Stimulated activated effector memory CD8-positive, alpha-beta T cell treated with anti-CD3 and anti-CD28 coated beads, Interleukin-12 subunit alpha, Interleukin-12 subunit beta, amount 100 ng/mL, for 72 hours (primary cell): ENCODE results near the gene NUP62.

Experiments used
- ATAC-seq: fragments of 150-1000 bp; cut with Tn5 transposase; 2 replicates; pipeline ENCODE4 v1.10.0; 2021
- DNase-seq, 2 donors: peaks; one replicate each; pipeline ENCODE4 v3.0.0; 2021 to 2022; ENCODE audit warnings: low spot score in 2 of 2
- H3K27ac Mint-ChIP-seq: one replicate; pipeline ENCODE4 v1.8.0; 2022; ENCODE audit warnings: mild to moderate bottlenecking, mixed read lengths
- H3K36me3 Mint-ChIP-seq: one replicate; pipeline ENCODE4 v1.8.0; 2022; ENCODE audit warnings: mild to moderate bottlenecking, mixed read lengths
- H3K4me1 Mint-ChIP-seq: one replicate; pipeline ENCODE4 v1.8.0; 2022; ENCODE audit warnings: mixed read lengths
- H3K4me3 Mint-ChIP-seq: one replicate; pipeline ENCODE4 v1.8.0; 2022; ENCODE audit warnings: mild to moderate bottlenecking, mixed read lengths
- H3K9me3 Mint-ChIP-seq: one replicate; pipeline ENCODE4 v1.8.0; 2022; ENCODE audit warnings: mixed read lengths

Gene NUP62

DNA sequence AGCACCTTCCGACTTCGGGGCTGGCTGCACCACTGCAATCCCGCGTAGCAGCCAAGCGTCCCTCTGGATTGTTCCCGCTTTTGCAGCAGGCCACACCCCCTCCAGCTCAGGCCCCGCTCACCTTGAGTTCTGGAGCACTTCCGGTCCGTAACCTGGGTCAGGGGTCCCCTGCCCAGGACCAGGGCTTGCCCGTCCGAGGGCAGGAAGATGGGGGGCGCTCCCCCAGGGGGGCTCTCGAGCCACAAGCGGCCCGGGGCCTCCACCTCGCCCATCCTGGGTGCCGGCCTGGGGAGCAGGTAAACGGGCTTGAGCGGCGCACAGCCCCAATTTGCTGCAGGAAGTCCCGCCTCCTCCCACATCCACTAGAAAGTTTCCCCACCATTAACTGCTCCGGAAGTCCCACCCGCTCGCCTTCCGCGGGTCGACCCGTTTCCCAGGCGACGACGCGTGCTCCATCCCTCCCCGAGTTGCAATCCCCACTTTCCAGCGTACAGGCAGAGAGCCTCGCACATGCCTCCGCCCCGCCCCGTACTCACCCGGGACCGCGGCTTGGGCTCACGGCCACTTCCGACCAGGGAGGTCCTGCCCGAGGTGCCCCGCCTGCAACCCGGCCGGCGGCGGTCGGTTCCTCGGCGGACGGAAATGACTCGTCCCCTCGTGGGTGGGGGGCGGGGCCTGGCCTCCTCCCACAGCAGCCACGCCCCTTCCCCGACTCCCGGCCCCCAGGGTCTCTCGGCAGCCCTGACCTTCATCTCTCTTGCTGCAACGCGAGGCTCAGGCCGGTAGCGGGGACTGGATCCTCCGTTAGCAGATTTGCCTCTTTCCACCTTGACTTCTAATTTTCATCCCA, 62.1 kb downstream of the NUP62 start, which contains the start of gene PNKP:
TSS of gene PNKP (minus strand) at position 644 of the 850 bp plus-strand sequence. CDS start at position 272, 372 bp downstream.
- Mint-ChIP-seq H3K27ac (no peak within 1 kb of the TSS), H3K36me3 (peaks cover 67% of the 10 kb centered on the region)
- peak; percentile 69 for ATAC-seq

DNA sequence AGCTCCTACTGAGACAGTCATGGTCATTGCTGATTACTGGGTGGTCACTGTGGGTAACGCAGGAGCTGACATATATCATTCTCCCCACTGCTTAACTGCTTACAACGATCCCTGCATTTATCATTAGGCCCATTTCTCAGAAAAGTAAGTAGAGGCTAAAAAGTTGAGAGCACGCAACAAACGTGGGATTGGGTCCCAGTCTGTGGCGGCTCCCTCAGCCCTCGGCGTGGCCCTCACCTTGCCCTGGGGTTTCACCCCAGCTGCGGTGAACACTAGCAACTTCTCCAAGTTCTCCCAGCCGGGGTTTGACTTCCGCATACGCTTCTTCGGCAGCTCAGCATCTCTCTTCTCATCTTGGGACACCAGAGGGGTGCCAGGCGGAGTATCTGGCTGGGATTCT, 64.4 kb downstream of the NUP62 start:
- Mint-ChIP-seq H3K4me3 (no peak overlapping the region), H3K27ac (peak overlapping the region; percentile 48), H3K9me3 (no peaks in the 10 kb centered on the region), H3K36me3 (peaks cover 83% of the 10 kb centered on the region), H3K4me1 (peaks cover 6% of the 10 kb centered on the region)
- DNase-seq (no peak), ATAC-seq (no peak)

More for the DNA sequence above, 62.1 kb downstream of the NUP62 start, which contains the start of gene PNKP:
- no peak within 1 kb of the TSS for H3K4me3 Mint-ChIP-seq
- no peaks in the 10 kb centered on the region for H3K9me3 Mint-ChIP-seq
- peaks cover 25% of the 10 kb centered on the region for H3K4me1 Mint-ChIP-seq
- DNase-seq = peak; percentile 90 to 96

DNA sequence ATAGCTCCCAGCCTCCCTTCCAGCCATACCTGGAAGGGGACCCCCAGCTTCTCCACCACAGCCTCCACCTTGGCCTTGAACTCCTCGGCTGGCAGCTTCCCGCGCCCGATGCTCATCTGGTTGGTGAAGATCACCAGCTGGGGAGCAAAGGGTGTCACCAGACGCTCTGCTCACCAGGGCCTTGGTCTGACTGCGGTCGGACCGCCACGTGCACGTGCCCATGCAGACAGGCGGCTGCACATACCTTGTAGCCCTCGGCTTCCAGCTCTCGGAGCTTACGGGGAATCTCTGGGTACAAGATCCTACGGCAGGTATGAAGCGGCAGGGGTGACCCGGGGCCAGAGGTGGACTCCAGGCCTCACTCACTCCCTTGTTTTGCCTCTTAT, 65.4 kb downstream of the NUP62 start:
- H3K27ac Mint-ChIP-seq = peak overlapping the region; percentile 67
- no peaks in the 10 kb centered on the region for H3K9me3 Mint-ChIP-seq
- no peak for DNase-seq
- no peak overlapping the region for H3K4me3 Mint-ChIP-seq
- H3K36me3 Mint-ChIP-seq = peaks cover 93% of the 10 kb centered on the region
- ATAC-seq = no peak
- H3K4me1 Mint-ChIP-seq = peaks cover 6% of the 10 kb centered on the region

DNA sequence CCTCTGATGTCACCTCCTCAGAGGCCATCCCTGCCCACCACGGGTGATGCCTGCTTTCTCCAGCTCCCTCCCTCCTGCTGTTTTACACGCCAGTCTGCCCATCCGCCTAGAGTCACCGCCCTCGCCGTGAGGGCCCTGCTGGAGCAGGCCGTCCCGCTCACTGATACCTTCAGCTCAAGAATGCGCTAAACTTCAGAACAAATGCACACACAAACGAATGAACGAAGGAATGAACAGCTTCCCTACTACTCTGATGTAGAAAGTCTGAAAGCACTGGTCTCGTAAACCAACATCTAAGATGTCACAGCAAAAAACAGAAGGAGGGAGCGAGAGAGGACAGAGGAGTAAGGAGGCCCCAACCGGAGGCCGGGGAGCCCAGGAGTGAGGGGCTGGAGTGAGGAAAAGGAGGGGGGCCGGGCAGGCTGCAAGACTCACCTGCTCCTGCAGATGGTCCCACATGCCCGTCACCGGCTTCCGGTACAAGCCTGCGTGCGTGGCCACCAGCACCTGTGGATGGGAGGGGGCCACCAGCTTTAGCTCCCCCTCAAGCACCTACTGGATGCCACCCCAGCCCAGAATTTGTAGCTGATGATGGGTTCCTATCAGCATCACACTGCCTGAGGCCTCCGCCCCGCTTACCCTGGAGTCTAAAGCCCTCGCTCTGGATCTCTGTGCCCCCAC, 65.9 kb downstream of the NUP62 start:
- peaks cover 97% of the 10 kb centered on the region for H3K36me3 Mint-ChIP-seq
- peaks cover 6% of the 10 kb centered on the region for H3K4me1 Mint-ChIP-seq
- ATAC-seq (no peak), DNase-seq (no peak)
- H3K27ac Mint-ChIP-seq = peak overlapping the region; percentile 67
- H3K9me3 Mint-ChIP-seq = no peaks in the 10 kb centered on the region
- no peak overlapping the region for H3K4me3 Mint-ChIP-seq

DNA sequence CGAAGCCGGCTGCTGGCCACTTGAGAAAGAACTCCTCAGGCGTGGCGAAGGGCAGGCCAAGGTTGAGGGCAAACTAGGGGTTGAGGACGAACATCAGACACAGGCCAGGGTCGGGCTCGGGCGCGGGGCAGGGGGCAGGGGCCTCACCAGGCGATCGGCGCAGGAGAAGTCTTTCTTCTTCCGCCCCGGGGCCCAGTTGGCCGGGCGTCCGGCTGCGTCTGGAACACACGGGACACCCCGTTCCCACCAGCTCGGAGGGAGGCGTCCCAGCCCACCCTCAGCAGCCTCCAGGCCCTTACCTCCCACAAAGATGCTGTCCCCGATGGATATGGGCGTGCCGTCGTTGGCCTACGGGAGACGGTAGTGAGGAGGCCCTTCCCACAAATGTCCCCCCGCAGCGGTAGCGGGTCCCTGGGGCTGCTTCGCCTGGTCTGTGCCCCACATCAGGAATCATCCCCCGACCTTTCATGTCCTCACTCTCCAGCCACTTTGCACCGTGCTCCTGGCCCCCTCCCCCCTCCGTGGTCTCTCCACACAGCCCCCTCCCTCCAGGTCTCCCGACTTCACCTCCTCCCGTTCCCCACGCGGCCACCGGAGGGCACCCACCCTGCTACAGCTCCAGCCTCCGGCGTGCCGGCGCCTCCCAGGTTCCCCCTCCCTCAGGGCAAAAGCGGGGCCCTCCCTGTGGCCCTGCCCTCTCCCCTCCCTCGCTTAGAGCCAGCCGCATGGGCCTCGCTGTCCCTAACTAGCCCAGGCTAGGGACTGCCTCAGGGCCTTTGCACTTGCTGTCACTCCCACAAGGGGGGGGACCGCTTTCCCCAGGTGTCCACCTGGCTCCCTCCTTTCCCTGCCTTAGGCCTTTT, 66.7 kb downstream of the NUP62 start:
- ATAC-seq (no peak), DNase-seq (no peak)

DNA sequence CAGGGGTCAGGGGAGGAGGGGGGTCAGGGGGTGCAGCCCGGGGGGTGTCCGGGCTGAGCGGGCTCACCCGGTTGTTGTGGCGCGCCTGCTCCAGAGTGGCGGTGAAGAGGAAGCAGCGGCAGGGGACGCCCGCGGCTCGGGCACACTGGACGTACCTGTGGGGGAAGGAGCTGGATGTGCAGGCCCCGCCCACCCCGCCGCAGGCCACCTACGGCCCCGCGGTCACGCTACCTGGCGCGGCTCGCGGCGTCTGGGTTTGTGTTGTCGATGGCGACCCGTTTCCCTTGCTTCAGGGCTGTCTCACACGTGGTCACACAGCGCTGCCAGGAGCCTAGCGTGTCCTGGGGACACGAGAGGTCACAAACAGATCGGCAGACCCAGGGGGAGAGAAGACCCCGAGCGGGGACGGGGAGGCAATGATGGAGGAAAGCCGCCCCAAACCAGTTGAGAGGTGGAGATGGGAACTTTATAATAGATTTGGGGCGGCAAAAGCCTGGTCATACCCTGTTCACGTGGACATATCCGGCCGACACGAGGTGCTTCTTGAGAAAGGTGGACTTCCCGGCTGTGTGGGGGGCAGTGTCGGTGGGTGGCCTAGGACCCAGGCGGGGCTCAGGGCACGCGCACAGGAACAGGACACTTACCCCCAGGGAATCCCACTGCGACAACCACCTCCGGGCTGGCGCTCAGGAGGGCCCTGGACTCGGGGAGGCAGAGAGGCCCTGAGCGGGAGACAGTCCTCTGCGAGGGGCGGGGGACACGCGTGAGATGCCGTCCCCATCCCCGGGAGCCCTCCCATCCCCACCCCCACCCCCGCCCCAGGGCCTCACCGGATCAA, 67.5 kb downstream of the NUP62 start:
- no peaks in the 10 kb centered on the region for H3K9me3 Mint-ChIP-seq
- no peak overlapping the region for H3K4me3 Mint-ChIP-seq
- DNase-seq (no peak), ATAC-seq (no peak)
- no peak overlapping the region for H3K27ac Mint-ChIP-seq
- peaks cover 97% of the 10 kb centered on the region for H3K36me3 Mint-ChIP-seq
- H3K4me1 Mint-ChIP-seq = peaks cover 6% of the 10 kb centered on the region

More for the DNA sequence above, 66.7 kb downstream of the NUP62 start:
- Mint-ChIP-seq H3K4me3 (no peak overlapping the region), H3K9me3 (no peaks in the 10 kb centered on the region), H3K36me3 (peaks cover 97% of the 10 kb centered on the region), H3K27ac (peak overlapping the region; percentile 67), H3K4me1 (peaks cover 6% of the 10 kb centered on the region)

- DNase-seq = no peak
- H3K36me3 Mint-ChIP-seq = peaks cover 97% of the 10 kb centered on the region
- H3K4me3 Mint-ChIP-seq = no peak overlapping the region
- H3K4me1 Mint-ChIP-seq = peaks cover 6% of the 10 kb centered on the region
- no peak for ATAC-seq
- H3K9me3 Mint-ChIP-seq = no peaks in the 10 kb centered on the region
- H3K27ac Mint-ChIP-seq = peak overlapping the region; percentile 63
These were observed 68.2 kb downstream of the NUP62 start for GRCh38 chr19:49861107-49861506.

- Mint-ChIP-seq H3K9me3 (no peaks in the 10 kb centered on the region), H3K27ac (peak overlapping the region; percentile 63), H3K36me3 (peaks cover 97% of the 10 kb centered on the region), H3K4me1 (peaks cover 8% of the 10 kb centered on the region), H3K4me3 (no peak overlapping the region)
- DNase-seq (no peak), ATAC-seq (no peak)
These were observed 68.8 kb downstream of the NUP62 start for GRCh38 chr19:49860336-49861102.

- ATAC-seq (no peak), DNase-seq (no peak)
- Mint-ChIP-seq H3K9me3 (no peaks in the 10 kb centered on the region), H3K4me3 (no peak overlapping the region), H3K4me1 (peaks cover 14% of the 10 kb centered on the region), H3K36me3 (peaks cover 97% of the 10 kb centered on the region), H3K27ac (no peak overlapping the region)
These were observed 69.5 kb downstream of the NUP62 start for GRCh38 chr19:49859682-49860335.

DNA sequence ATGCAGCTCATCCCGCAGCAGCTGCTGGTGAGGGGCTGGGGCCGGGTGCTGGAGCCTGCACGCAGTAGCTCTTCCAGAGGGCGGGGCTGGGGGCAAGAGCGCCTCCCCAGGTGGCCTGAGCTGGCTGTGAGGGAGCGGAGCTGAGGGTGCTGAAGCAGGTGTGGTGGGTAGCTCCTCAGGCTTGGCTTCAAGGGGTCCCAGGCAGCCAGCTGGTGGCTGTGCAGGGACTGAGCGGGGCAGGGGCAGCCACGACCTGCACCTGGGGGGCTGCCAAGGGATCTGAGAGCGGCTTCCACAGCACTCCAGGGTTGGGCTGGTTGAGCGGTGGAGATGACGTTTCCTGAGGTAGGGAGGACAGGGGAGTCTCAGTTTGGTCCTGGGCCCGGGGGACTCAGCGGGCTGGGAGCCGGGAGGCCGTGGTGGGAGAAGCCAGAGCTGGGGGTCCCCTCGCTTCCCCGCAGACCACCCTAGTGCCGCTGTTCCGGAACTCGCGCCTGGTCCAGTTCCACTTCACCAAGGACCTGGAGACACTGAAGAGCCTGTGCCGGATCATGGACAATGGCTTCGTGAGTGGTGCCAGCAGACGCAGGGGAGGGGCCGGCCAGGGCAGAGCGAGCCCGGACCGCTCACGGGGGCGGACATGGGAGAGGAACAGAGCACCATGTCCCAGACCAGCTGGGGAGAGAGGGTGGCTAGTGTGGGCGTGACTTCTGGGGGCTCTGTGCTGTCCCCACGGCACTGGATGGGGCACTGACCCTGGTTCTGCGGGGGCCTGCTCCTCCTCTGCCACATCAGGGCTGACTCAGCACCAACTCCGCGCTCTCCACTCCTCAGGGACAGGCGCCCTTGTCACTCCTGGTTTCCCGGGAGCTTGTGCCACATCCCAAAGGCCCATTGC, 71.0 kb downstream of the NUP62 start:
- Mint-ChIP-seq H3K9me3 (no peaks in the 10 kb centered on the region), H3K4me3 (no peak overlapping the region)
- no peak for DNase-seq

DNA sequence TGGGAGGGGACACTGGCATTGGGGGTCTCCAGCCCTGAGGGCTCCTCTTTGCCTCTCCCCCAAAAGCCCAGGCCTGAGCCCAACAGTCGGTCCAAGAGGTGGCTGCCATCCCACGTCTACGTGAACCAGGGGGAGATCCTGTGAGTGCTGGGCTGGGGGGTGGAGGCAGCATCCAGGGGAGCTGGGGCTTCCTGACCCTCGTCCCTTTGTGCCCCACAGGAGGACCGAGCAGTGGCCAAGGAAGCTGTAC, 71.5 kb downstream of the NUP62 start:
- H3K36me3 Mint-ChIP-seq = peaks cover 93% of the 10 kb centered on the region
- H3K9me3 Mint-ChIP-seq = no peaks in the 10 kb centered on the region
- H3K4me3 Mint-ChIP-seq = no peak overlapping the region
- peak overlapping the region; percentile 61 for H3K27ac Mint-ChIP-seq
- DNase-seq (no peak), ATAC-seq (no peak)
- peaks cover 10% of the 10 kb centered on the region for H3K4me1 Mint-ChIP-seq

More for the DNA sequence above, 71.0 kb downstream of the NUP62 start:
- H3K4me1 Mint-ChIP-seq = peaks cover 12% of the 10 kb centered on the region
- H3K27ac Mint-ChIP-seq = peak overlapping the region; percentile 61
- ATAC-seq = no peak
- peaks cover 97% of the 10 kb centered on the region for H3K36me3 Mint-ChIP-seq

DNA sequence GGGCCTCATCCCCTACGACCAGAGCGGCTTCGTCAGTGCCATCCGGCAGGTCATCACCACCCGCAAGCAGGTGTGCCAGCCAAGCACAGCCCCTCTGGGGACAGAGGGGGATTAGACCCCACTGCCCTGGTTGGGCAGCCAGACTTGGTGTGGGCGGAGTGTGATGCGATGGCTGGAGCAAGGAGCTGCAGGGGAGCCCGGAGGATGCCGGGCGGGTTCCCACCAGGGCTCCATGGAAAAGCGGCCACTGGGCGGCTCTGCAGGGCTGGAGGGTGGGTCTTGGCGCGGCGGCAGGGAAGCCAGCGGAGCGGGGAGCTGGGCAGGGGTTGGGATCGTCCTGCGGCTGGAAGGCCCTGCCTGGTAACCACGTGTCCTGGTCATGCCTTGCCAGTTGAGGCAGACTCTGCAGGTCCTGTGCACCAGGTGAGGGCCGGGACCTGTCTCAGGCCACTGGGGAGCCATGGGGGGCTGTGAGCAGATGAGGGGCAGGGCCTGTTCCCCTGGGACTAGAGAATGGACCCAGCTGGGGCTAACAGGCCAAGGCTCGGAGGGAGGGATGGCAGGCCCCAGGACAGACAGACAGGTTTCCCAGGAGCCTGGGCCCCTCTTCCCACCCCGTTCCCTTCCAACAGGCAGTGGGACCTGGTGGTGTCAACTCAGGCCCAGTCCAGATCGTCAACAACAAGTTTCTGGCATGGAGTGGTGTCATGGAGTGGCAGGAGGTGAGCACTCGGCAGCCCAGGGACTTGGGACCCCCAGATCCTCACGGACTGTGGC, 72.1 kb downstream of the NUP62 start:
- ATAC-seq (no peak), DNase-seq (no peak)
- peak overlapping the region; percentile 89 for H3K27ac Mint-ChIP-seq
- peaks cover 15% of the 10 kb centered on the region for H3K4me1 Mint-ChIP-seq
- peaks cover 94% of the 10 kb centered on the region for H3K36me3 Mint-ChIP-seq
- no peaks in the 10 kb centered on the region for H3K9me3 Mint-ChIP-seq
- no peak overlapping the region for H3K4me3 Mint-ChIP-seq
